IPS DF 4.7 (cell line): Measurements from ENCODE around the gene P2RX3.
"Not testable (repeated sequence)": the region's sequence is repeated elsewhere in the genome, so short reads cannot be mapped to it uniquely, and the experiment has no call there.

Experiments used
- DNase-seq: peaks from one replicate; pipeline ENCODE4 v3.0.0-alpha.2; 2013; ENCODE audit warnings: low spot score; ENCODE audit errors: extremely low read depth

P2RX3 gene

DNA sequence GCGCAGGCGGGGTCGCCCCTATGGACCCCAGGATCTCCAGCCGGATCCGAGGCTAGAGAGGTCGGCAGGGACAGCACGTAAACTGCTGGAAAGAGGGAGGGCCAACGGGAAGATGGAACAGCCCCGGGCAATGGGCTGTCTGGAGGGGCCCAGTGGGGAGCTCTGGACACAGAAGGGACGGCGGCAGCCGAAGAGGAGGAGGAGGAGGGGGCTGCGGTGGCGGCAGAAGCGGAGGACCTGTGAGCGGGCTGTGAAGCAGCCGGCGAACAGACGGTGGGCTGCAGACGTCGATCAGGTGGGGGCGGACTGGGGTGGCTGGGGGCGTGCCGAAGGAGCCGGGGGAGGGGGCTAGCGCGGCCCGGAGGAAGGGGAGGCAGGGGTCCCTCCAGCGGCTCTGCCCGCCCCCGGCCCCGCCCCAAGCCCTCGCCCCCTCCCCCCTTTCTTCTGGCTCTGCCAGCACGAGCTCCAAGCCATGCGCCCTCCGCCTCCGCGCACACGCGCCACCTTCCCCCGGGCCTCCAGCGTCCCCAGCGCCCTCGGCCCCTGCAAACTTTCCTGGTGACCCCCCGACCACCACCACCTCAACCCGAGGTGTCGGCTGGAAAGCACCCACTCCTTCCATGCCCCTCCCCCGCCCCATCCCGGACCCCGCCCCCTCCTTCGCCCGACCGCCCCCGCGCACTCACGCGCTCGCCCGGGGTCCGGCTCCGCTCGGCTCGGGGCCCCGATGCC, 13.8 kb upstream of the P2RX3 start:
- no peak for DNase-seq

DNA sequence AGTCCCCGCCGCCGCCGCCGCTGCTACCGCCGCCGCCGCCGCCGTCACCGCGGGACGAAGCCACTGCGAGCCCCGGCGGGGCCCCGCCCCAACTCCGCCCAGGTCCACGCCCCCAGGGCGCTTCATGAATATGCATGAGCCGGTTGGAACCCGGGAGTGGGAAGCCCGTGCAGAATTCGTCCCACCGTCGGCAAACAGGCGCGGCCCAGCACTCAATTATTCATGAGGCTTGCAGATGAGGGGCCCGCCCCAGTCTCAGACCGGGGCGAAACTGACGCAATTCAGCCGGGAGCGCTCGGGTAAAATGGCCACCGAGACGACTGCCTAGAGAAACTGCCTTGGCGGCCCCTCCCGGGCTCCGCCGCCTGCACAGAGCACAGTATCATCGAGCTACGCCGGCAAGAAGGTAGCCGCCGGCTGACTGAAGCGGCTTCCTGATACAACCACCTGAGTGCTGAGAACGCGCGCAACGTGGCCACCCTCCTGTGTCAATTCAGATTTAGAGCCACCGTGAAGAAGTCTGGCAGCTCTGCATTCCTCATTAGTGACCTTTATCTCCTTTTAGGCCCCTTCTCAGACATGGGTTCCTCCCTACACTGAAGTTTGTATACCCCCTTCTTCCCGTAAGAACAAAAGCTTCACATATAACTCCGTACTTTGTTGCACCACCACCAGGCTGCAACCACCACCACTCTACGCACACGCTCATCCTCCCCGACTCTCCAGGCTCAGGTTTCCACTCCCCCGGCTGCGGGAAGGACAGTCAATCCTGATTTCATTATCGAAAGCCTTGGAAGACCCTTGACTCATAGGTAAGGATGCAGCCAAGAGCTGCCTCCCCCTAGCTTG, 13.0 kb upstream of the P2RX3 start, which contains the start of gene TNKS1BP1:
Gene TNKS1BP1, minus strand, starts transcription at position 67 of the 849 bp plus-strand sequence. CDS start 3,067 bp downstream, outside the sequence.
- no peak for DNase-seq

DNA sequence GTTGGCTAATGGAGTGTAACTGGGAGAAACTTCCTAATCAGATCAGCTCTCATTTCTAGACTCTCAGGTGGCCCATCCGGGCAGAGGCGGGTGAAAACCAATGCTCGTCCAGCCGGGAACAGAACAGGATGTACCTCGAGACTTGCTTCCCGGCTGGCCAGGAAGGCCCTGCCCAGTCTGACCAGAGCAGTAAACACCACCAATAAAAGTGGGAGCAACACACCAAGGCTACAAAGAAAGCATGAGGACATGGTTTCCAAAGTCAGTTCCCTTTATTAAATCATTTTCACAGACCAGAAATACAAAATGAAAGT, 12.5 kb upstream of the P2RX3 start:
- no peak for DNase-seq

DNA sequence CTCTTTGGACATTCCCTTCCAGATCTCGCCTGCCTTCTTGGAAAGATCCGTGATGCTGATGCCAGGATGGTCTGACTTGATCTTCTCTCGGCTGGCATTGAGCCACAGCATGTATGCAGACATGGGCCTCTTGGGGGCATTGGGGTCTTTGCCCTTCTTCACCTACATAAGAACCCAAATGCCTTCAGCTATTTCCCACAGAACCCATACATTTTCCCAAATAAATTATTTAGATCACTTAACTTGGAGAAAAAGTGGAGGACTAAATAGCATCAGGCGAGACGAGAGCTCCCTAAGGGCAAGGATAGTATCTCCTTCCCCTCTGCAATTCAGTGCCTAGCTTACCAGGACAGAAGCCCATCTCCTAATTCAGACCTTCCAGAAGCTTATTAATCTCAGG, 10.4 kb upstream of the P2RX3 start:
- DNase-seq, result no peak

DNA sequence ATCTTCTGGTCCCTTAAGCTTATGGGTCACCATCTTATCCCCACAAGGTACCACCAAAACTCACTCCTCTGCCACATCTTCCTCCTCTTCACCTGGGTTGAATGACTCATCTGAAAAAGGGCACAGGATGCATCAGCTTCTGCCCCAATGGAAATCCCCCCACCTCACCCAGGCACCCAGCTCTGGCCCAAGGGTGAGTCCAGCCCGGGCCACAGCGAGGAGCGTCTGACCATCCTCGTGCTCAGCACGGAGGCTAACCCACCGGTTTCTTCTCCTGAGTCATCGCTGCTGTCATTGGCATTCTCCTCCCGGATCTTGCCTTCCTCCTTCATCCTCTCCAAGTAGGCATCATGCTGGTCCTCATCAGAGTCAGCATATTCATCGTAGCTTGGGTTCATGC, 8.1 kb upstream of the P2RX3 start:
- no peak for DNase-seq

DNA sequence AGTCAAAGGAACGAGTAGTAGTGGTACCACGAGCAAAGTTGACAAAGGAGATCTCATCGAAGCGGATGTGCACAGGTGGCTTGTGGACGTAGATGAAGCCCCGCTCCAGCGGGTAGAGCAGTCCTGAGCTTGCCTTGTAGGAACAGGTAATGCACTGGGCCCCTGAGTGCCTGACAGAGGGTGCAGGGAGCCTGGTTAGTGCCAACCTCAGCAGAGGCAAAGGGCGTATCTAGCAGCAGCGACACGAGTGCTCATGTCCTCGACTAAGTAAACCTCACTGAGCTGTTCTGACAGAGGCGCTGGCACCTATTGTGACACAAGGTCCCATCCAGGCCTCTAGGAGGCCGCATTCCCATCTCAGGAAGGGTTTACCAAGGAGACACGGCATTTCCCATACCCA, 6.4 kb upstream of the P2RX3 start:
- DNase-seq, result no peak

DNA sequence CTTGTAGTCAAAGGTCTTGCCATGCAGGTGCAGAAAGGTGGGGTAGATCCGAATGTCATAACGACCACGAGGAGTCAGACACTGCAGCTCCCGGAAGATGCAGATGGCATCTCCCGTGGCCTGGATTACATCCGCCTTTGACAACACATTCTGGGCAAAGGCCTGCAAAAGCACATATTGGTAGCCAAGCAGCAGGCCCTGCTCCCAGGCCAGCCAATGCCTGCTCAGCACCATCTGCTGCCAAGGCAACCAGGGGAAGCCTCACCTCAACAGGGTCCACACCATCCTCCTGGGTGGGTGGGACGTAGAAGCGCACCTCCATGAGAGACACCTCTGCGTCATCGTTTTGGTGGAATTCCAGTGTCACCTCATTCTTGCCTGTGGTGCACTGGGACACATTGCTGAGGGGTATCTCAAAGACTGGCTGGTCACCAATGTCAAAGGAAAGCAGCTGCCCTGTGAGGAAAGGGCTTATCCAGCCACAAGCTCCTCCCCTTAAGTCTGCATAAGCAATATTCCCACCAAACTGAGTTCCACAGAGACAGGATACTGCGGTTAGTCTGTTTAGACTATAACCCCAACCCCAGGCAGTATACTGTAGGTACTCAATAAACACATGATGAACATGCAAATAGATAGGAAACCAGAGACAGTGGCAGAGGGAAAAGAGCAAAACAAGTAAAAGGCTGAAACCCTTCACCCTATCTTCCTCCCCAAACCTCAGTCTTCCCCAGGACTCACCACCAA, 5.3 kb upstream of the P2RX3 start:
- DNase-seq, result no peak

DNA sequence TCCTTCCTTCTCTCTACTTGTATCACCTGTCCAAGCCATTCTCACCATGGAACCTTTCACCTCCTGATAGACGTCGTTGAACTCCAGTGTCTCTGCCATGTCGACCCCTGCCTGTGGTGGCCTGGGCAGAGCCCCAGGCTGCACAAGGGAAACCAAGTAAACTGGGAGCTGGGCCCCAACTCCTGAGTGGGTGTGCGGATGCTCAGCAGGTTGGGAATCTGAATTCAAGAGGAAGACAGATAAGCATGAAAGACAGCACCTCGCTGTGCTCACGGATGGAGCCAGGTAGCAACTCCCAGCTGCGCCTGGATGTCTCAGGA, 3.2 kb upstream of the P2RX3 start:
- DNase-seq, result no peak

DNA sequence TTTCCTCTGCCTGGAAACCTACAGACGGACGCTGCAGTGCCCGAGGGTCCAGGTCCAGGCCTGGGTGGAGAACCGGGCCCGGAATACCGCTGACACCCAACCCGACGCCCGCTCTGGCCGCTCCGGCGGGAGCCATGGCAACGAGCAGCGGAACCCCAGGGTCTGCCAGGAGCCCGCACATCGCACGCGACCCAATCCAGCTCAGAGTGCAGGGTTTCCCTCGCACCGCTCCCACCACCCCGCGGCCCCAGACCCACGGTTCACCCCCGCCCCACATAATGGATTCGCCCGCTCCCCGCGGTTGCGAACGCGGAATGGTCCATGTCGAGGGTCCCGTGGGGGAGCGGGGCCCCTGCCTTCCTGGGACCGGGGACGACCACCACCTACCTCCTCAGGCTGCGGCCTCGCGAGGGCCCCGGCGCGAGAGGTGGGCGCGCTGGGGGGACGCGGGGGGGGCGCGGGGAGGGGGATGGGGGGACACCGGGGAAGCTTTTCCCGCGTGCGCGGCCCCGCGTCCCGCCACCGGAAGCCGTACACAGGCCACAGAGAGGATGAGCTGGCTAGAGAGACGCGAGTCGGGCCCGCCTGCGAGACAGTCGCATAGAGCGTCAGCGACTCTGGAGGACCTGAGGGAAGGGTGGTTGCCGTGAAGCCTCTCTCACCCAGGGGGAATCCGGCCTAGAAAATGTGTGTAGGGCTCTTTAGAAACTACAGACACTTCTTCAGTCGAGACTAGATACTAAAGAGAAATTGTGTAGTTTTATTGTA, 2.6 kb upstream of the P2RX3 start, which contains the start of gene SSRP1:
Gene SSRP1, minus strand, starts transcription at position 550 of the 768 bp plus-strand sequence. CDS start 771 bp downstream, outside the sequence.
- DNase-seq, result no peak

DNA sequence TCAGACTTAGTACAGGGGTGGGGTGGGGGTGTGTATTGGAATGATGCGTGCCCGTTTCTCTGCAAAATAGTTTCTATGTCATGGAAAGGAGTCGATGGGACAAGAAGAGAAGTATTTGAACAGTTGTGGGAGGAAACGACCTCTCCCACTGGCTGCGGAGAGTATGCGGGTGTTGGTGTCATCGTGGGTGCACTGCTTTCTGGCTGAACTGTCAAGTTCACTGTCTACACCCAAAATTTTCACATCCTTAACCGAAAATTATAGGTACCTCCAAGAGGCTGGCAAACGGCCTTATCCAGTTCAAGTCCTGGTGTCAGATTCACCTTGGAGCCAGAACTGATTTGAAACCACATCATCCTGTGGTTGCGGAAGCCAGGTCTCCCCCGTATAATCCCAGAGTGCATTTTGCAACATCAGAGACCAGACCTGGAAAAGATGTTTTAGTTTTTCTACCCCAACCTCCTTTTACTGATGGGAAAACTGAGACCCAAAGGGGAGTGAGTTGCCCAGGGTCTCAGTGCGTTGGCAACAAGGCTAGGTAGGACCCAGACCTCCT, 2.0 kb upstream of the P2RX3 start:
- DNase-seq, result no peak

DNA sequence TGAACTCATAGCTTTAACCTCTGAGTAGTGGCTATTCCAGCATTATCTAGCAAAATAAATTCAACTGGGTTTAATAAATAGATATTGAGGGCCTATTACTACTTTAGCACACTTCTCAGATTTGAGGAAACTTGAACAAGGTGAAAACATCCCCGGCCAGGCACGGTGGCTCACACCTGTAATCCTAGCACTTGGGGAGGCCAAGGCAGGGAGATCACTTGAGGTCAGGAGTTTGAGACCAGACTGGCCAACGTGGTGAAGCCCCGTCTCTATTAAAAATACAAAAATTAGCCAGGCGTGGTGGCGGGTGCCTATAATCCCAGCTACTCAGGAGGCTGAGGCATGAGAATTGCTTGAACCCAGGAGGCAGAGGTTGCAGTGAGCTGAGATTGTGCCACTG, 1.3 kb upstream of the P2RX3 start:
- DNase-seq, result not testable (repeated sequence)

DNA sequence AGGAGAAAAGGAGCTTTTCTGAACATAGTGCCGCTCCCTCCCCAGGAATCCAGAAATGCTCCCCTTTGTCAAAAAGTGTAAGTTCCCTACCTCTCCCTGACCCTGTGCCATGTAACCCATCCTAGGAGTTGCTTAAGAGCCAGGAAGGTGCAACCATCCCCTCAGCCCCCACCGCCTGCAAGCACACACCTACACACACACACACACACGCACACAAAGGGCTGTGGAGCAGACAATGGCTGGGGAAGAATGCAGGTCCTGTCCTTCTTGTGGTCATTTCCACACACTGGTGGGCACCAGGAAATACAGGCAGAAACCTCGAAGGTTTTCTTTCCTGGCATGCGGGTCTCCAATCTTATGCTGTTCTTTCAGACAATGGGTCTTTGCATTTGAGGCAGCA, 1.2 kb downstream of the P2RX3 start:
- no peak for DNase-seq

DNA sequence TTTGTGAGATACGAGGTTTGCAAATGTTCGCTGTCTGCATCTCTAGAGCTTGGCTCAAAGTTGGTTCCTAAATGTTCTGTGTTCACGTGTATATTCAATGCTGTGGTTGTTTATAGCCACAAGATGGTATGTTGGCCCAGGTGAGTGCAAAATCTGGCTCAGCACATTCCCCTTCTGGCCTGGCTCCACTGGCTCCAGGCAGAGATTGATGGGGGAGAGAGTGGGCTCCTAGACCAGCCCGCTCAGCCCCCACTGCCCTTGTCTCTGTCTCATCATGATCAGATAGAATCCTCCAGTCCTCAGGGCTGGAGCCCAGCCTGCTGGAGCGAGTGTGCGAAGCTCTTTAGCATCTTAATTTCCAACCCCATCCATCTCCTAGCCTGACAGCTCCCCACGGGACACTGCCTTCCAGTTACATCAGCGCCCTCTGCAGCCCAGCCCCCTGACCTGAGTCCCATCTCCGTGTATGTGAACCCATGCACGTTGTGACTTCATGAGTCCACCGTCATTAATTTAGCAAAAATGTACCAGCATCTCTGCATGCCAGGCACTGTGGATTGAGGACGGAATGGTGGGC, 2.0 kb downstream of the P2RX3 start:
- no peak for DNase-seq

DNA sequence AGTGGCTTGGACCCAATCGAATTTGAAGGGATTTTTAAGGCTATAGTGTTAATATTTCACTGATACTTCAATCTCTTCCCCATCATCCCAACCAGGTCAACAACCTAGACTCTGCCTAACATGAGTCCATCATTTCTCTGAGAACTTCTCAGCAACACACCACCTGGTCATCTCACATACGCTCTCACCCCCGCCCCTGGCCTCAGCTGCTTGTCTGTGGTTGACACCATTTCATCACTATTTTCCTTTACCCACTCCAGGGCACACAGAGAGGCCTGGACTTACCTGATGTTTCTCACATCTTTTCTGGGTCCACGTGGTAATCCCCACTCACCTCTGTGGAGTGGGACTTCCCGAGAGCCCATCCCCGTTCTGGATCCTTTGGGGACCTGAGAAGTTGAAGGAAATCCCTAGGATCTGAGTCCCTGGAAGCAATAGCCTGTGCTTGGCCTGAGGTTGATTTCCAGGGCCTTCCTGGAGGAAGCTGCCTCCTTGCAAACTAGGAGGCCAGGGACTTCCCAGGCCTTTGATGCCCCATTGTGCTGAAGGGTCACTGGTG, 3.2 kb downstream of the P2RX3 start:
- no peak for DNase-seq

DNA sequence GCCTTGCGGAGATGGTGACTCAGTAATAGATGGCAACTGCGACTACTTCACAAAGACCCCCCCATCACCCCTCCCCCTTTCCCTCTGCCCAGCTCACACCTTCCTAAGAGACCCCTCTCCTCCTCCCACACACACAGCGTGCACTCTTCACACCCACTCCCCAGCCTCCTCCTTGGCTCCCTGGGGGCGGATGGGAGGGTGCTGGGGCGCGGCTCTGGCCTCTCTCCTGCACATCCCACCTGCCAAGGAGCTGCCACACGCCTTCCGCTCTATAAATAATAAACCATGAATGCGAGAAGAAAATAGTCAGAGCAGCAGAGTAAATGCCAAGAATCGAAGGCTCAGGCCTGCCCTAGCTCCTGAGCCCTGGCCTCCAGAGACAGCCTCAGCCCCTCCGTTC, 4.5 kb downstream of the P2RX3 start:
- no peak for DNase-seq

DNA sequence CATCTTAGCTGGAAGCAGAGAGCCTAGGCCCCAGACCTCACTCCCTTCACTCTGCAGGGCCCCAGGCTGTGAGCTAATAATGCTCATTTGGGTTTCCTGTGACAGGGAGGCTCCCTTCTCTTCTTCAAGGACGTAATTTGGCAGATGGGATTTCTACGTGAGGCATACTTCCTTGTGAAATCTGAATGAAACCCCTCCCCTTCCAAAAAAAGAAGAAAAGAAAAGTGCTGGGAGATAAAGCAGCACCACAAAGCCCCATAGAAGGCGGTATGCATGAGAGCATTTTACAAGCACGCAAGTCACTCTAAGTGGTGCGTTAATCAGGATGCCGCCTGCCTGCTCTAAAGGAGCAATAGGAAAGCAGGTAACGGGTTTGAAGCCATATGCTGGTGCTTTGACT, 5.7 kb downstream of the P2RX3 start:
- no peak for DNase-seq

DNA sequence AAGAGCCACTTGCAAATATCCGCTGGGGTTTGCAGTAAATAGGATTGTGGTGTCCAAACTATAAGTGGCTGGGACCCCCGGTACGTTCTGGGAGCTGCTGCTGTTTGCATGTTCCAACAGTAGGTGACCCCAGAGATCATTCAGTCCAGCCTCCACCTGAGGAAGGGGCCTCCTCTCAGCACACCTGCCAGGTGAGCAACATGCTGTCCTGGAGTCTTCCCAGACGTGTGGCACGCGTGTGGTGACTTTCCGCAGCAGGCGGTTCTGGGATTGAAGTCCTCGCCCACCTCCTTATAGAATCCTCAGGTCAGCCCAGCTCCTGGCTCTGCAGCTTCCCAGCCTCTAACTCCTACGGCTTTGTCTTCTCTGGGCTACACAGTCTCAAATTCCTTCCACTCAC, 6.7 kb downstream of the P2RX3 start:
- DNase-seq, result no peak

DNA sequence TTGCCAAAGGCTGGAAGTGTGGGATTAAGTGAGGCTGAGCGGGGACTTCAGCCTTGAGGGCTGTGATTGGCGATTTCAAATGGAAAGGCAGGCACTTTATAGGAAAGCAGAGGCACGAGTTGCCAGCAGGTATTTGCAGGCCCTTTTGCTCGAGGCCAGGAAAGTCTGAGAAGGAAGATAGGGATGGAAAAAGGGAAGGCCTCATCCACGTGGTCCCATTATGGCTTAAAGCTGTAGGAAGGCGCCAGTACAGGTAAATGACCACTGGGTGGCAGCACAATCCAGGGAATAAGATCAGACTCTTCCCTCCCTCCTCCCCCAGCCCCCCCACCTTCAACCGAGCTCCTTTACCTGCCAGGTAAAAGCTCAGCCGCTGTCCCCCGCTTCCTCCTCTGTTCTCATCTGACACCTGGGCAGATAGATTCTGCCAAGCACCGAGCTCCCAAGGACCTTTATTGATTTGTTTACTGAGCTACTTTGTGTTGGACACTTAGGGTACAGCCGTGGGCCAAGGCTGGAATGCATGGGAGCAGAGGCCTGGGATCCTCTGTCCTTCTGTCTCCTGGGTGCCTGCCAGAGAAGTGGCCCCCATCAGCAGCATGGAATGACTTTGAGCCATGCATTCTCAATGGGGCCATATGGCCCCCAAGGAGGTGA, 7.5 kb downstream of the P2RX3 start:
- no peak for DNase-seq

DNA sequence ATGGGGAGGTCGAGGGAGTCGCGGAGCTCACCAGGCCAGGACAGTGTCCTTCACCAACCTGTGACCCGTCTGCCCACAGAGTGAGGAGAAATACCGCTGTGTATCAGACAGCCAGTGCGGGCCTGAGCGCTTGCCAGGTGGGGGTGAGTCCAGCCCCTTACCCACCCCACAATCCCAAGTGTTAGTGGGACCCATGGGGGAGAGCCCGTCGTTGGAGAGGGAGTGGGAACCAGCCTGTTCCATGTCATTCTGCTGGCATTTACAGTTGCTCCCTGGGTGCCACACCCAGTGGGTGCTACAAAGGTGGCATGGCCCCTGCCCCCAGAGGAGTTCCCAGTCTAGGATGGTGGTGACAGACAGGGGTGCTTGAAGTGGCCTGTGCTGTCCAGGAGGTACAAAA, 9.2 kb downstream of the P2RX3 start:
- DNase-seq, result no peak

DNA sequence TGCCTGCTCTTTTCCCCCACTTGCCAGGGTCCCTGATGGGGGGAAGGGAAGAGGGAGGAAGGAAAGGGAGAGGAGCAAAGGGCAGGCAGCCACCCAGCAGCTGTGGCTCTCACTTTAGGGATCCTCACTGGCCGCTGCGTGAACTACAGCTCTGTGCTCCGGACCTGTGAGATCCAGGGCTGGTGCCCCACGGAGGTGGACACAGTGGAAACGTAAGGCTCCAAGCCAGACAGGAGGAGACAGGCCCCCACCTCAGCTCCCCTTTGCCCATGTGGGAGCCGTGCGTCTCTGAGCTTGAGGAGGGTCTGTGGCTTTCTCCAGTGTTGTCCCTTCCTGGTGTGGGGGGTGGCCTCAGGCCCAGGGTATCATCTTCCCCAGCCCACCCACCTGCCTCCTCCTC, 9.9 kb downstream of the P2RX3 start:
- DNase-seq, result no peak
